Measurements from ENCODE around the gene ROBO1. TPM values are rescaled to one million over a fixed set of nuclear protein-coding genes. Genes with fewer than 3 reads are reported as not detected.
A peak's percentile ranks its signal among the peaks of the same experiment; 100 is the strongest.

Gene ROBO1
- total RNA-seq, 4 donors from 2014 or later: 25.0 to 42.6 (median 35.7) TPM

- Histone ChIP-seq H3K27ac (peak overlapping the region in 2 of 4 donors; percentile 19 to 49), H3K4me1 (peaks cover 0 to 16% (median 0%) of the 10 kb centered on the region in 3 donors), H3K4me3 (no peak overlapping the region), H3K9me3 (no peaks in the 10 kb centered on the region), H3K36me3 (no peaks in the 10 kb centered on the region), H3K27me3 (no peaks in the 10 kb centered on the region)
- WGBS, 2 donors: 26 to 30% methylated on average over 4 of the region's 4 CpGs
- TF ChIP-seq CTCF (IDR thresholded peaks at IDR 0.05): no peak
- no peak for TF ChIP-seq POLR2A (IDR thresholded peaks at IDR 0.05)
- intact Hi-C loops (cut with DNase I): no loop called here
- no peak for DNase-seq
These were observed 765.1 kb downstream of the ROBO1 start for GRCh38 chr3:79002465-79003372.

DNA sequence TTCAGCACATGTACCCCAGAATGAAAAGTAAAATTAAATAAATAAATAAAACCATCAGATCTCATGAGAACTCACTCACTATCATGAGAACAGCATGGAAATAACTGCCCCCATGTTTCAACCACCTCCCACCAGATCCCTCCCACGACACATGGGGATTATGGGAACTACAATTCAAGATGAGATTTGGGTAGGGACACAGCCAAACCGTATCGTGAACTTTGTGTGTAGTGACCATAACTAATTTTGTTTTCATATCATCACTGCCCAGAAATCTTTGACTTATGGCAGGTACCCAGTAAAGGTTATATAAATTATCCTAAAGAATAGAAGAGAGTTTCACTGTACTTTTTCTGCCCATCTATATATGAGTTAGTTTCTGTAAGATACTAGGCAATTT, 766.5 kb downstream of the ROBO1 start:
- no peak for TF ChIP-seq CTCF (IDR thresholded peaks at IDR 0.05)
- no peak for TF ChIP-seq POLR2A (IDR thresholded peaks at IDR 0.05)
- WGBS, 2 donors: 82 to 89% methylated on average over 3 of the region's 3 CpGs

DNA sequence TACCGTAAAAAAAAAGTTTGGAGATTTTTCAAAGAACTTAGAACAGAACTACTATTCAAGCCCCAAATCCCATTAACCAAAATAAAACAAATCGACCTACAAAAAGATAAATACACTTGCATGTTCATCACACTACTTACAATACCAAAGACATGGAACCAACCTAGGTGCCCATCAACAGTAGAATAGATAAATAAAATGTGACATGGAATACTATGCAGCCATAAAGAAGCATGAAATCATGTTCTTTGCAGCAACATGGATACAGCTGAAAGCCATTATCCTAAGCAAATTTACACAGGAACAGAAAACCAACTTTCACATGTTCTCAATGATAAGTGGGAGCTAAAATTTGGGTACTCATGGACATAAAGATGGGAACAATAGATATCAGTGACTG, 768.7 kb downstream of the ROBO1 start:
- H3K27me3 ChIP-seq: no peaks in the 10 kb centered on the region
- H3K9me3 ChIP-seq: no peaks in the 10 kb centered on the region
- H3K4me3 ChIP-seq: no peak overlapping the region
- WGBS, 2 donors: 85 to 88% methylated on average over 2 of the region's 2 CpGs
- no peaks in the 10 kb centered on the region for H3K36me3 ChIP-seq
- no peak overlapping the region for H3K27ac ChIP-seq
- intact Hi-C loops (cut with DNase I): no loop called here
- peaks cover 0 to 16% (median 0%) of the 10 kb centered on the region in 3 donors for H3K4me1 ChIP-seq
- no peak for TF ChIP-seq CTCF (IDR thresholded peaks at IDR 0.05)
- no peak for TF ChIP-seq POLR2A (IDR thresholded peaks at IDR 0.05)
- DNase-seq: no peak

More for the DNA sequence above, 766.5 kb downstream of the ROBO1 start:
- H3K27me3 ChIP-seq: no peaks in the 10 kb centered on the region
- H3K36me3 ChIP-seq: no peaks in the 10 kb centered on the region
- intact Hi-C loops (cut with DNase I): no loop called here
- no peak for DNase-seq
- no peak overlapping the region for H3K4me3 ChIP-seq
- peaks cover 0 to 16% (median 0%) of the 10 kb centered on the region in 3 donors for H3K4me1 ChIP-seq
- no peak overlapping the region for H3K27ac ChIP-seq
- no peaks in the 10 kb centered on the region for H3K9me3 ChIP-seq

GRCh38 chr3:78995087-78995486, 772.7 kb downstream of the ROBO1 start:
- Histone ChIP-seq H3K9me3 (peaks cover 0 to 8% (median 0%) of the 10 kb centered on the region in 3 donors), H3K4me3 (no peak overlapping the region), H3K4me1 (peaks cover 0 to 11% (median 0%) of the 10 kb centered on the region in 3 donors), H3K27ac (no peak overlapping the region), H3K36me3 (no peaks in the 10 kb centered on the region), H3K27me3 (no peaks in the 10 kb centered on the region)
- DNase-seq: no peak
- intact Hi-C loops (cut with DNase I): no loop called here
- no peak for TF ChIP-seq POLR2A (IDR thresholded peaks at IDR 0.05)
- TF ChIP-seq CTCF (IDR thresholded peaks at IDR 0.05): no peak
- 84 to 89% methylated on average over 5 of the region's 5 CpGs for WGBS, 2 donors
